ENCODE data around the gene CCDC6. TPM values are rescaled to one million over a fixed set of nuclear protein-coding genes. Genes with fewer than 3 reads are reported as not detected.

The CCDC6 gene
- total RNA-seq, 2 experiments from 2014 or later: 21.6 to 22.1 TPM

- DNase-seq (no peak), ATAC-seq (ENCODE audit: poor library complexity) (no peak)
- no peak overlapping the region for H3K27ac ChIP-seq (ENCODE audit: low read depth in 1 of 2, low read length in 2 of 2)
- H3K36me3 Mint-ChIP-seq (ENCODE audit: low read depth): peaks cover 29% of the 10 kb centered on the region
- H3K4me3 Mint-ChIP-seq: no peak overlapping the region
- H3K9me3 ChIP-seq (ENCODE audit: control insufficient read depth in 1 of 2, insufficient read depth in 1 of 2, low read length in 2 of 2): no peaks in the 10 kb centered on the region
- no peaks in the 10 kb centered on the region for H3K36me3 ChIP-seq (ENCODE audit: insufficient read depth, low read length)
- peaks cover 8% of the 10 kb centered on the region for H3K4me1 ChIP-seq (ENCODE audit: insufficient read depth, low read length)
- no peak for TF ChIP-seq CTCF (IDR thresholded peaks at IDR 0.05)
- peaks cover 65% of the 10 kb centered on the region for H3K4me1 Mint-ChIP-seq (ENCODE audit: low read depth)
- H3K27me3 ChIP-seq (ENCODE audit: control insufficient read depth in 1 of 2, insufficient read depth in 2 of 2, low read length in 2 of 2): no peaks in the 10 kb centered on the region
- H3K27ac Mint-ChIP-seq: no peak overlapping the region
- H3K4me3 ChIP-seq (ENCODE audit: low read length): no peak overlapping the region
- no peaks in the 10 kb centered on the region for H3K27me3 Mint-ChIP-seq
- intact Hi-C loops (cut with DNase I, micrococcal nuclease): no loop called here
- ChIA-PET CTCF (interaction anchor here (0.6 kb wide), 1 partner anchor 242 kb away, joined by 3 read pairs; no protein-coding TSS in a partner anchor), POLR2A (no interaction called here)
- H3K9me3 Mint-ChIP-seq: no peaks in the 10 kb centered on the region
Observed at GRCh38 chr10:59857921-59858320, 48.4 kb downstream of the CCDC6 start.

- no peak for TF ChIP-seq CTCF (IDR thresholded peaks at IDR 0.05)
- Mint-ChIP-seq H3K9me3 (no peaks in the 10 kb centered on the region), H3K4me3 (no peak overlapping the region), H3K36me3 (ENCODE audit: low read depth) (peaks cover 37% of the 10 kb centered on the region), H3K4me1 (ENCODE audit: low read depth) (peaks cover 72% of the 10 kb centered on the region), H3K27me3 (no peaks in the 10 kb centered on the region), H3K27ac (no peak overlapping the region)
- ChIA-PET POLR2A (interaction anchor here (1.2 kb wide), 1 partner anchor 13 kb away, joined by 6 read pairs; no protein-coding TSS in a partner anchor), CTCF (no interaction called here)
- DNase-seq (no peak), ATAC-seq (ENCODE audit: poor library complexity) (no peak)
- H3K27ac ChIP-seq (ENCODE audit: low read depth in 1 of 2, low read length in 2 of 2): no peak overlapping the region
- H3K36me3 ChIP-seq (ENCODE audit: insufficient read depth, low read length): peaks cover 5% of the 10 kb centered on the region
- intact Hi-C loops (cut with DNase I, micrococcal nuclease): no loop called here
- no peaks in the 10 kb centered on the region for H3K27me3 ChIP-seq (ENCODE audit: control insufficient read depth in 1 of 2, insufficient read depth in 2 of 2, low read length in 2 of 2)
- peaks cover 8% of the 10 kb centered on the region for H3K4me1 ChIP-seq (ENCODE audit: insufficient read depth, low read length)
- no peaks in the 10 kb centered on the region for H3K9me3 ChIP-seq (ENCODE audit: control insufficient read depth in 1 of 2, insufficient read depth in 1 of 2, low read length in 2 of 2)
- no peak overlapping the region for H3K4me3 ChIP-seq (ENCODE audit: low read length)
Observed at GRCh38 chr10:59857049-59857448, 49.3 kb downstream of the CCDC6 start.

GRCh38 chr10:59856104-59856503, 50.3 kb downstream of the CCDC6 start:
- DNase-seq (no peak), ATAC-seq (ENCODE audit: poor library complexity) (no peak)
- Histone ChIP-seq H3K4me3 (ENCODE audit: low read length) (no peak overlapping the region), H3K9me3 (ENCODE audit: control insufficient read depth in 1 of 2, insufficient read depth in 1 of 2, low read length in 2 of 2) (no peaks in the 10 kb centered on the region), H3K27ac (ENCODE audit: low read depth in 1 of 2, low read length in 2 of 2) (no peak overlapping the region), H3K27me3 (ENCODE audit: control insufficient read depth in 1 of 2, insufficient read depth in 2 of 2, low read length in 2 of 2) (no peaks in the 10 kb centered on the region), H3K4me1 (ENCODE audit: insufficient read depth, low read length) (peaks cover 8% of the 10 kb centered on the region), H3K36me3 (ENCODE audit: insufficient read depth, low read length) (peaks cover 12% of the 10 kb centered on the region)
- Mint-ChIP-seq H3K4me3 (no peak overlapping the region), H3K36me3 (ENCODE audit: low read depth) (peaks cover 37% of the 10 kb centered on the region), H3K4me1 (ENCODE audit: low read depth) (peaks cover 65% of the 10 kb centered on the region), H3K9me3 (no peaks in the 10 kb centered on the region), H3K27ac (no peak overlapping the region), H3K27me3 (no peaks in the 10 kb centered on the region)
- ChIA-PET CTCF (no interaction called here), POLR2A (interaction anchor here (1.2 kb wide), 1 partner anchor 12 kb away, joined by 6 read pairs; no protein-coding TSS in a partner anchor)
- intact Hi-C loops (cut with DNase I, micrococcal nuclease): no loop called here
- TF ChIP-seq CTCF (IDR thresholded peaks at IDR 0.05): no peak

All from CD4-positive, alpha-beta T cell (primary cell).